Measurements from ENCODE around the gene RPUSD4.

- TF ChIP-seq E2F6 (IDR thresholded peaks at IDR 0.05; ENCODE audit: borderline replicate concordance, low read depth) (no peak), CTCF (IDR thresholded peaks at IDR 0.05) (no peak), POLR2A (IDR thresholded peaks at IDR 0.05; ENCODE audit: low read length) (no peak), REST (IDR thresholded peaks at IDR 0.05) (no peak), MAX (IDR thresholded peaks at IDR 0.05) (no peak), RFX5 (IDR thresholded peaks at IDR 0.05) (no peak), PHF8 (IDR thresholded peaks at IDR 0.05; ENCODE audit: borderline replicate concordance, low read depth) (no peak), USF2 (IDR thresholded peaks at IDR 0.05) (no peak)
Measured at GRCh38 chr11:126173257-126173656, 38.2 kb downstream of the RPUSD4 start.

All from A549 (cell line).